Superior temporal gyrus (tissue), 1 donor: ENCODE data around the gene TIMM10B.
"Not testable (repeated sequence)": the region's sequence is repeated elsewhere in the genome, so short reads cannot be mapped to it uniquely, and the experiment has no call there.

ENCODE experiments used
- DNase-seq: peaks from one replicate; pipeline ENCODE4 v3.0.0-alpha.2; 2016; ENCODE audit errors: extremely low spot score

The TIMM10B gene

GRCh38 chr11:6505577-6506240 is 24.4 kb downstream of the TIMM10B start:
- peak; percentile 86 for DNase-seq

GRCh38 chr11:6516865-6517264 is 35.6 kb downstream of the TIMM10B start:
- no peak for DNase-seq

- no peak for DNase-seq
Measured at GRCh38 chr11:6520265-6520664, 39.0 kb downstream of the TIMM10B start.

DNA sequence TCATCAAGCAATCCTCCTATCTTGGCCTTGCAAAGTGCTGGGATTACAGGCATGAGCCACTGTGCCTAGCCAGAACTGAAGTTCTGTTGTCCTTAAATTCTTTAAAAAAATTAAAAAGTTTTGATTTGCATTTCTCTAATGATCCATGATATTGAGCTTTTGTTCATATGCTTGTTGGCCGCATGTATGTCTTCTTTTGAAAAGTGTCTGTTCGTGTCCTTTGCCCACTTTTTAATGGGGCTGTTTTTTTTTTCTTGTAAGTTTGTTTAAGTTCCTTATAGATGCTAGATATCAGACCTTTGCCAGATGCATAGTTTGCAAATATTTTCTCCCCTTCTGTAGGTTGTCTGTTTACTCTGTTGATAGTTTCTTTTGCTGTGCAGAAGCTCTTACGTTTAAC is 40.6 kb downstream of the TIMM10B start:
- not testable (repeated sequence) for DNase-seq

DNA sequence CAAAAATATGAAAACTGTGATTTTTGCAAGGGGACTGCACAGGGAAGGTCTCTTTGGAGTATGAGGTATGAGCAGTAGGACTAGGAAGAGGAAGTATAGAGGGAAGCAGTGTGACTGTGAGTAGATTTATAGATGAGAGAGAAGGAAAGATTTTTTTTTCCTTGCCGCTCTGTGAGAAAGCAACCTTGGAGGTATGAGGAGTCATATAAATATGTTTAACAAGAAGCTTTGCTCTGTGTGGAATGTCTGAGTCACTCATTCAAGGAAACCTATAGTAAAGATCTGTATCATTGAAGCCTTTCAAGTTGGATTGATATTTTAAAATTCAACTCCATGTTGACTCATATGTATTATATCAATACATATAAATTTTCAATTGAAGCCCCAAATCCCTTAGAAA is 42.0 kb downstream of the TIMM10B start:
- DNase-seq: no peak

DNA sequence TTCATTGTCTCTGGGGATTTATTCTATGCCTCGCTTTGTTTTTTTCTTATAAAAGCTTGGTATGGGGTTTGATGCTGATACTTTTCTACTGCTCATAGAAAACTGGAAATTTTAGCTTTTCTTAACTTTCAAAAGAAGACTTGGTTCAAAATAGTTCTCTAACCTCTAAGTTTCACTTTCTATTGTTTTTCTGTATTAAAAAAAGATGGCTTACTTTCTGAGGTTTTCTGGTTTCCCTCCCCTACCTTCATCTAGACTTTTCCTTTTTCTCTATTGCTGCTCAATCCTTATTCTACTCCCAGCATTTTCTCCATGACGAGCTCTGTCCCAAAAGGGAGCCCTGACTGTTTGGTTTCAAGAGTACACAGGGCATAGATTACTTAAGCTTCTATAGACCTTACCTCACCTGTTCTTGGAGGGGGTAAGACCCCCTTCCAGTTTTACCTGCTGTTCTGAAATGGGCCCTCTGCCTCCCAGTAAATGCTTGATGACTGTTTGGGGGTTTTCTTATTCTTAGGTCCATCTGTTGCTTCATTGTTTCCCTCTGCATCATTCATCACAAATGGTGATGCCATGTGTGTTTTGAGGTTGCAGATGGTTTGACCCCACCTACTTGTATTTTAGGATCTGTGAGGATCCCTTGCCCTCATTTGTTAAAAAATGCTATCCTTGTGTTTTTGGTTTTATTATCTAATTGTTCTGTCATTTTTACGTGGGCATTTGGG is 45.3 kb downstream of the TIMM10B start:
- no peak for DNase-seq

DNA sequence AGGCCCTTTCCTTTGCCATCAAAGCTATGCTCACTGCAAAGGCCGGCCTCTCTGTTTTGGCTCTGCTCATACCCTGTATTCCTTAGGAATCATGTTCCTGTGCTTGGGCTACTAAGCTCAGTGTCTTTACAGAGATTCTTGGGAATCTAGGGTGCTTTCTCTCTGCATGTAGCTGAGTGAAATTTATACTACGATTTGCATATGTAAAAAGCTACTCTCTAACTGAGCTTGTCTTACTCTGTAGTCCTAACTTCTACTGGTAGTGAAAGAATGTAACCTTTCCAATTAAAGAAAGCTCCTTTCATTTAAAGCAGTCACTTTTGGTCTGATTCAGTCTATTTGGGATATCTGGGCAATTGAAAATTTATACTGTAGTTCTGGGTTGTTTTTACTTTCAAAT is 48.0 kb downstream of the TIMM10B start:
- no peak for DNase-seq

GRCh38 chr11:6530848-6531247 is 49.5 kb downstream of the TIMM10B start:
- no peak for DNase-seq

DNA sequence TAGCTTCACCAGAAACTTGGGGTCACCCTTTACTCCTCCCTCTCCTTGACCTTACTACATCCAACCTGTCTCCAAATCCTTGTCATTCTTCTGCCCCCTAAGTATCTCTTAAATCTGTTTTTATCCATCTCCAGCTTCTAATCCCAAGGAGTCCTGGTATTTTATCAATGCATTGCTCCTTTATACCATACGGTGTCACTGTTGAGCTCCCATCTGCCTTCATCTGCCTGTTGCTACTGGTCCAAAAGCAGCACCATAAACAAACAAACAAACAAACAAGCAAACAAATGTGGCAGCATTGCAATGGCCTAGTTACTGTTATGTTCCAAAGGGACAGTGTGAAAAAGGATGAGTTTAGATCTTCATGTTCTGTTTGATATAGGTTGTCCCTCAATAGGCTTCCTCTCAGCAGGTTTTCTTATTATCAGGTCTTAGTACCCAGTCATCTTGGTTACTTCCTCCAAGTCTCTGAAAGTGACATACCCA is 50.0 kb downstream of the TIMM10B start:
- peak; percentile 91 for DNase-seq
